Smooth muscle cell of the brain vasculature (primary cell): Measurements from ENCODE around the gene DIP2A.
"Not testable (repeated sequence)": the region's sequence is repeated elsewhere in the genome, so short reads cannot be mapped to it uniquely, and the experiment has no call there.

Experiments used
- DNase-seq: peaks from one replicate; pipeline ENCODE4 v3.0.0-alpha.2; 2012; ENCODE audit warnings: low read depth, low spot score

DIP2A gene

DNA sequence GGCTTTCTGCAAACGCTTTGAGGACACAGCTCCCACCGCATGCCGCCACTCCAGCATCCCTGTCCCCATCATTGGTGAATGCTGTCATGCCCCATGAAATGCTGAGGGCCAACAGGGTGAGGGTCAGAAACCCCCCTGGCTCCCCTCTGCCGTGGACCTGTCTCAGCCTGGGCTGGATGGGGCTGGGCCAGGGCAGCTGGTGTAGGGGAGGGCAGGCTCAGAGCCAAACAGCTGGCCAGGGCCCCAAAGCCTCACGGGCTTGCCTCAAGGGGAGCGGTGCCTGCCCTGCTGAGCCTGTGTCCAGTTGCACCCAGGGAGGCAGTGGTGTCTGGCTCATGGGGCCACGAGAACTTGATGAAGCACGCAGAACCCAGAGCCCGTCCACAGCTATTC is 96.5 kb downstream of the DIP2A start:
- no peak for DNase-seq

DNA sequence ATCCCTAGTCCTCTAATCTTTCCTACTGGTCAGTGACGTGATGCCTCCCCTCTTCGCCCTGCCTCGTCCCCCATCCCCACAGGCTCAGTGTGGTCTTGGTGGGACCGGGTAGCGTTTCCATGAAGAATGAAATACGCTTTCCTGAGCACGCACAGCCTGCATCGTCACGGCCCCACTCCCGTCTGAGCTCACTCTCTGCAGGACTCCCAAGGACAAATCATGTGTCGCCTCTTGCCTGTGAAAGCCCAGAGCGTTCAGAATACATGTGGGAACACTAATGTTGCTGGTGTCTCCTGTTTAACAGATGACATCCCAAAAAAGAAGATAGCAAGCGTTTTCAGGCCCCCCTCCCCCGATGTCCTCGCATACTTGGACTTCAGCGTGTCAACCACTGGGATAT is 97.0 kb downstream of the DIP2A start:
- no peak for DNase-seq

DNA sequence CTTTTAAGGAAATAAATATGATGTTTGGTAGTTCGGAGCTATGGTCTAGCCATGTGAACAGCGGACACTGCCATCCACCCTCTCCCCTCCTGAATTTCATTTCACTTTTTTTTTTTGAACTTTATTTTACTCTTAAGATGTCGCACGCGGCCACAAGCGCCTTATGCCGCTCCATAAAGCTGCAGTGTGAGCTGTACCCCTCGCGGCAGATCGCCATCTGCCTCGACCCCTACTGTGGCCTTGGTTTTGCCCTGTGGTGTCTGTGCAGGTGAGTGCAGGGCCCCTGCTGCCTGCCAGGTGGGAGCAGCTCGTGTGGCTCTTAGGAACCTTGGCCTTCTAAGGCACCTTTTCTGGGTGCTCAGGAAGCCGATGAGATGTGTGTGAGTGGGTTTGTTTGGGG is 98.1 kb downstream of the DIP2A start:
- DNase-seq: no peak

DNA sequence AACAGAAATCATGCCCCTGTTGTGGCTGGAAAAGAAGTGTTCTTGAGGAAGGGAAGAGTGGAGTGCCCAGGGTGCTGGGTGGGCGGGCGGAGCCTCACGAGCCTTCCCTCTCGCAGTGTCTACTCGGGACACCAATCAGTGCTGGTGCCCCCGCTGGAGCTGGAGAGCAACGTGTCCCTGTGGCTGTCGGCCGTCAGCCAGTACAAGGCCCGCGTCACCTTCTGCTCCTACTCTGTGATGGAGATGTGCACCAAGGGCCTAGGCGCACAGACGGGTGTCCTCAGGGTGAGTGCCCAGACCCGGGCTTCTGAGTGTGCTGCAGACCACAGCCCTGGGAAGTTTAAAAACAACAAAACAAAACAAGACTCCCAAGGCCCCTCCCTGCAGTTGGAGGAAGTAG is 98.8 kb downstream of the DIP2A start:
- no peak for DNase-seq

DNA sequence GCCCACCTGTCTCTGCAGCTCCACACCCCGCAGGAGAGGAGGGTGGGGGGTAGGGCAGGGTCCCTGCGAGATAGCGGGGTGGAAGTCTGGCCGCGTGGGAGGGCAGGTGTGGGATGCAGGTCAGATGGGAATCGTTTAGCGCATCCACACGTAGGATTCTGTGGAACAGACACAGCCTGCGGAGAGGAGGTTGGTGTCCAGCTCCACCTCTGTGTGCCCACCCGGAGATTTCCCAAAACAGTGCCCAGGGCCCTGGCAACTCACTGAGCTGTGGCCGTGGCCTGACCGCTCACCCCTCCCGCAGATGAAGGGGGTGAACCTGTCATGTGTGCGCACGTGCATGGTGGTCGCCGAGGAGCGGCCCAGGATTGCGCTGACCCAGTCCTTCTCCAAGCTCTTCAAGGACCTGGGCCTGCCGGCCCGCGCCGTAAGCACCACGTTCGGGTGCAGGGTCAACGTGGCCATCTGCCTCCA is 99.3 kb downstream of the DIP2A start:
- DNase-seq: no peak

DNA sequence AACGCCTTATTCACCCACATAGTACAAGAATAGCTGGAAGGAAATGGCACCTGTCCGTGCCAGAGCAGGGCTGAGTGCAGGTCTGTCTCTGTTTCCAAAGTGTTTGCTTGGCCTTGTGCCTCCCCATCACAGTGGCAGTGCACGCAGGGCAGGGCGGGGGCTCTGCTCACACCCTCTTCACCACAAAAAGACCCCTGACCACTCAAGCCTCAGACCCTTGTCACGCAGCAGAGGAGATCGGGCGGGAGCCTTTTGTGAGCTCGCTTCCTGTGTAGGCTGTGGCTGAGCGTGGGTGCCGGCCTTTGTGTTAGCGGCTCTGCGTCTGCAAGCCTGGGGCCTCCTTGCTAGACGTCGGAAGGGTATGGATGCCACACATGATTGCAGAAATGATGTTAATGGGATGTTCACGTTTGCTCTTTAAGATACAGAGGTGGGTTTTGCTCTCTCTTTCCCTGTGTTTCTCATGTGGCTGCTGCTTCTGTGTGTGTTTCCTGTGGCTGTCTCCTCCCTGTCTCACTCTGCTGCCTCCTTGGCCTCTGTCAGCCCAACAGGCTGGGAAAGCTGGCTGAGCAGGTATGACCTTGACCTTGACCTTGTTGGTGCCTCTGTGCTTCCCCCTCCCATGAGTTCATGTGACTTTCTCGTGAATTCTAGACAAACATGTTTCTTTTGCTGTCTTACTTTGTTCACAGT is 100.7 kb downstream of the DIP2A start:
- DNase-seq: no peak

DNA sequence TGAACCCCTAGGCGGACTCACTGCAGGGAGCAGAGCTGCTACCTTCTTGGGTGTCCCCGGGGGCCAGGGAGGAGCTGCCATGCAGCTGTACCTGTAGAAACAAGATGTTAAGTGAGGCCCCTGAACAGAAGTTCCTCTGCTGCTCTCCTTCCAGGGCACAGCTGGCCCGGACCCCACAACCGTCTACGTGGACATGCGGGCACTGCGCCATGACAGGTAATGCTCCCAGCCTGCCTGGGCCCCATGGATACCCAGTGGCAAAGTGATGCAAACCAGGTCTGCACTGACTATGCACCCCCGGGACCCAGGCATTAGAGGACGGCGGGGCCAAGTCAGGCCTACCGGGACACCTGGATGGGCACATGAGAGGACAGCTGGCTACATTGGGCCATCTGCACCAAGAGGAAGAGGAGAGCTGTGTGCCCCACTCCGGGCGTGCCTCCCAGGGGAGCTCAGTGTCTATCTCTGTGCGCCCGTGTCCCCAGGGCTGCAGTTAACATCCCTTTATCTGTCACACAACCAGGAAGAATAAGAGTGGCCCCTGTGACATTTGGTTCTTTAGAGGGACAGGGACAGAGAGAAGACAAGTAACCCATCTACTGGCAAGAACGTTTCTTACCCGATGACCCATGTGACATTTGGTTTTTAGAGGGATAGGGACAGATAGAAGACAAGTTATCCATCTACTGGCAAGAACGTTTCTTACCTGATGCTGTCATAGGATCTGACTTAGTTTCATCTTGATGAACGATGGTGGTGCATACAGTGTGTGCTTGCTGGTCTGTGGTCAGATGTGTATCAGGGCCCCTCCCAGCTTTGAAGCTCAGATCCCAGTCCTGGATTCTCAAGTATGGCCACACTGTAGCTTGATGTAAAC is 102.1 kb downstream of the DIP2A start:
- no peak for DNase-seq

DNA sequence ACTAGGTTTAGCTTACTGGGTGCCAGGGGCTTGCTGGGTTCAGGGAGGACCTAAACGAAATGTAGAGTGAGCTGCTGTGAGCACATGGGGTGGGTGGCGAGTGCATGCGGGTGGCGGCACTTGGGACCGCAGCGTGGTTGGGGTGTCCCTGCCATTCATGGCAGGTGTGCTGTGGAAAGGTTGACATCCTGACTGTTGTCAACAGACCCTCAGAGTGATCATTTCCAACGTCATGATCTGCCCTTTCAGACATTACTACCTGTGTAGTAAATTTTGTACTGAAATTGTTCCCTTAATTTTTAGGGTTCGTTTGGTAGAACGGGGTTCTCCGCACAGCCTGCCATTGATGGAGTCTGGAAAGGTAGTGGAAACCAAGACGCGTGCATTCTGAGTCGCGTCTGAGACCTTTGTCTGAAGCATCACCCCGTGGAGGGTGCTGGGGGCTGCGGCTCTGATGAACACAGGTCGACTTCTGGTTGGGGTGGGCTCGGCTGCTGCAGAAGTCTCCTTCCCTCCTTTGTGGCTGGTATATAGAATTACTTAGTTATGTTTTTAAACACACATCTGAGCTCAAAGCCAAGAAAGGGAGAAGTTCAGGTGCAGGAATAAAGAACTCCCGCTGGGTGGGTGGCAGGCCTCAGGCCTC is 102.9 kb downstream of the DIP2A start:
- DNase-seq: no peak

DNA sequence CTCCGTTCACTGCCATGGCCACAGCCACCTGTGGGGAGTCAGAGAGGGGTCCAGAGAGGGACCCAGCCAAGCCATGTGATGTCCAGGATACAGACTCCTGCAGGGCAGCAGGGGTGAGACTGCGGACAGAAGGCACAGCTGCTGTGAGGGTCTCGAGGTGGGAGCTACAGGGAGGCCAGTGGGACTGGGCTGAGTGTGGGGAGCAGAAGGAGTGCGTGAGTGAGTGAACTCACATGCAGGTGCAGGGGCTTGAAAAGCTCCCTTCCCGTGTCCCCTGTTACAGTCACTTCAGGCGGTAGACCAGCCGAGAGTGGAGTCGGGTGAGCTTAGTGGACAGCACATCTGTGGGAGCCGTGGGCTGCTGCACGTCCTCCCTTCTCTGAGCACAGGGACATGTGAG is 103.8 kb downstream of the DIP2A start:
- no peak for DNase-seq

DNA sequence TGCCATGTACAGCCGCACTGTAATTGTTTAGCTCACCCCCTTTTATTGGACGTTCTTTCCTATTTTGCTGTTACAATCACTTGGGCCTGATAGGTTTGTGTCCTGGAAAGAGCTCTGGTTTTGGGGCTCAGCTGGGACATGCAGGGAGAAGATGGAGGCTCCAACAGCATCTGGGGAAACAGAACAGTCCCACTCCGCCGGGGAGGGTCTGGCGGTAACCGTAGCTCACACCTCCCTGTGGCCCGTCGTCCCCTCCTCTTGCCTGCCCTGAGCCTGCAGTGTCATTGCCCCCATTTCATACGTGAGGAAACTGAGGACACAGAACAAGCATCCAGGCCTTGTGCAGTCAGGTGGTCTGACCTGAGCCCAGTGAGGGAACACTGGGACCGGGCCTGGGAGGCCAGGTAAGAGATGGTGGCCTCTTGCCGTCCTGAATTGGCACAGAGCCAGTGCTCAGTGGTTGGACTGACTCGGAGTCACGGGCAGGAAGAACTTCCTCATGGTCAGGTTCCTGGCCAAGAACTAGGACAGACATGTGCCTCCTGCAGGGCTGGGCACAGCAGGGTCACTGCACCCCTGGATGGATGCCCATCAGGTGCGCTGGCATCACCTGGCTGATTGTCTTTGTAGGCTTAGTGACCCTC is 104.4 kb downstream of the DIP2A start:
- no peak for DNase-seq

DNA sequence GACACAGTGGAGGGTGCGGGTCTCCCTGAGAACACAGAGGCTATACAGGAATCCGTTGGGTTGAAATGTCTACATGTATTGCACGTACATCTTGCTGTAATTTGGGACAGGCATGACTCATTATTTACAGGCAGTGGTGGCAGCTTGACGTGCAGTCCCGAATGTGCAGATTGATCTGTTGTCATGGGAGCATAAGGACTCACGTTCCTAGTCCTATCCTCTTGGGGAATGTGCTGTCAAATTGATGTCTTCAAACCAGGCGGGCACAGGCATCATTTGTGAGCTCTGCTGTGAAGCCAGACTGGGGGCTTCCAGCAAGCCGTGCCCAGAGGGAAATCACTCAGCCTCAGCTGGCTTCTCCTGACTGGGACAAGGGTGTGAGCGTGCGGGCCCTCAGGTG is 105.7 kb downstream of the DIP2A start:
- DNase-seq: no peak

DNA sequence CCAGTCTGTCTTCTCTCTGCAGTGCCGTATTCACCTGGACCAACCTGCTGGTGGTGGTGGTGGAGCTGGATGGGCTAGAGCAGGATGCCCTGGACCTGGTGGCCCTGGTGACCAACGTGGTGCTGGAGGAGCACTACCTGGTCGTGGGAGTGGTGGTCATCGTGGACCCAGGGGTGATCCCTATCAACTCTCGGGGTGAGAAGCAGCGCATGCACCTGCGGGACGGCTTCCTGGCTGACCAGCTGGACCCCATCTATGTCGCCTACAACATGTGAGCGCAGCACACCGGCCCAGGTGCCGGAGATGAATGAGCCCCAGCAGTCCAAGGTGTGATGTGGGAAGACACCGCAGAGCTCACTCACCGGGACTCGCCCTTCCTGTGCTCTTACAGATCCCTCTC is 108.7 kb downstream of the DIP2A start:
- no peak for DNase-seq

DNA sequence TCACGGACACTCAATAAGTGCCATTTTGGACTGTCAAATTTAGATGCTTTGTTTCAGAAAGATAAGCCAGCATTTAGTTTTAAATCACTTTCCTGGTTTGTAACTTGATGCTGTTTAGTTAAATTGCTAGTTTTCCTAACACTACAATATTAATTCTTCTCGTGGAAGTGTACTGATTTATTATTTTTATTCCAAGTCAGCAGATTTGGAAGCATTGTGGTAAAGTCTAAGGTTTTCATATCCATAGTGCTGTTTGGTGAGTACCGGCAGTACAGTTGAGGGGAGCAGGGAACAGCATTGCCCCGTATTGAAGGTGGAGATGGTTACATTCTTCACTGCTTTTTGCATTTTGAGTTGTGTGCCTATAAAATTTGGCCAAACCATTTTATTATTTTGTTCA is 109.9 kb downstream of the DIP2A start:
- DNase-seq: no peak

DNA sequence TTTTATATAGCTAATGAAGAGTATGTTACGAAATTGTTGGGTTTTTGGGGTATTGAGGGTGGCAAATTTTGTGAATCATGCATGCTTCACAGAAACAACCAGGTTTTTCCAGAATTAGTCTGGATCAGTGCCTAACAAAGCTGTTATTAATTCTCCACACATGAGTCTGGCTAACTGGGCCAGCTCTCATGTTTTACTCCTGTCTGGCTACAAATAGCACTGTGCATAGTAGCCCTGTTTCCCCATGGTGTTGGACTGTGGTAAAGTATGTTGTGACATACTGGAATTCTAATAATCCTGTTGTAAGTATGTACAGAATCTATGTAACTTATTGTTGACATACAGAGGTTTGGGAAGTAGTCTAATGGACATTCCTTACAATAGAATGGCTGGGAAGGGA is 110.4 kb downstream of the DIP2A start:
- DNase-seq: no peak

DNA sequence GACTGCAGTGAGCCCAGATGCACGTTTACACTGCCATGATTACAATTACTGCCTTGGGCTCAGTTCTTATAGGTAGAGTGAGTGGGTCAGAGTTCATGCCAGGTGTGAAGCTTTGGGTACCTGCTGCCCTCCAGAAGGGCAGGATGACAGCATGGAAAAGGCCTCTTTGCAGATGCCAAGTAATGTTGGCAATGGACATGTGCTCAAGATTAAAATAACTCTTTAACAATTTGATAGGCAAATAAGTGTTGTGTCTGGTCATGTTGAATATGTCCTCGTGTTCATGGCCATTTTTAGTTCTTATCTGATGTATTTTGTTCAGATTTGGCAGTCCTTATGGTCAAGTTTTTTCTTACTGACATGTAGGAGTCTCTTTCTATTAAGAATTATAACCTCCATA is 111.4 kb downstream of the DIP2A start:
- DNase-seq: no peak

DNA sequence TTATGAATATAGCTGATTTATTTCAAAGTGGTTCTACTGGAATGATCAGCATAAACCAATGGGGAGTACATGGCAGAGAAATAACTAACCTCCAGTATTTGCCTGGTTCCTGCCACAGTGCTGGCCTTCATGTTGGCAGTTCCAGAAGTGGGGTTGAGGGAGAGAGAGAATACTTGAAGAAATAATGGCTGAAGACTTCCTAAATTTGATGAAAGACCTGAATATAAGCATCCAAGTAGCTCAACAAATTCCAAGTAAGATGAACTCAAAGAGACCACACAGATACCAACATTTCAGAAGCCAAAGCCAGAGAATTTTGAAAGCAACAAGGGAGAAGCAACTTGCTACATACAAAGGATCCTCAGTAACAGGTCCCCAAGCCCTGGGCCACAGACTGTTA is 111.9 kb downstream of the DIP2A start:
- no peak for DNase-seq

DNA sequence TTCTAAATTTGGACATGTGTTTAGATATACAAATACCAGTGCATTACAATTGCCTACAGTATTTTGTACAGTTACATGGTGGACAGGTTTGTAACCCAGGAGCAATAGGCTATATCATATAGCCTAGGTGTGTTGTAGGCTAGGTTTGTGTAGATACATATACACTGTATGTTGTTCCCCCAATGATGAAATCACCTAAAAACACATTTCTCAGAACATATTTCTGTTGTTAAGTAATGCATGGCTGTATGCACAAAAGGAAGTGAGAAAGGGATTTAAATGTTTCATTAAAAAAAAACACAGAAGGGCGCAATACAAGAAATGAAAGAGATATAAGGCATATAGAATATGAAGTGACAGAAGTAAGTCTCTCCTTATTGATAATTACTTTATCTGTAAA is 114.2 kb downstream of the DIP2A start:
- no peak for DNase-seq

DNA sequence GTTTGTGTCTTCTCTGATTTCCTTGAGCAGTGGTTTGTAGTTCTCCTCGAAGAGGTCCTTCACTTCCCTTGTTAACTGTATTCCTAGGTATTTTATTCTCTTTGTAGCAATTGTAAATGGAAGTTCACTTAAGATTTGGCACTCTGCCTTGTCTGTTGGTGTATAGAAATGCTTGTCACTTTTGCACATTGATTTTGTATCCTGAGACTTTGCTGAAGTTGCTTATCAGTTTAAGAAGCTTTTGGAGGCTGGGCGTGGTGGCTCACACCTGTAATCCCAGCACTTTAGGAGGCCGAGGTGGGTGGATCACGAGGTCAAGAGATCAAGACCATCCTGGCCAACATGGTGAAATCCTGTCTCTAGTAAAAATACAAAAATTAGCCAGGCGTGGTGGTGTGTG is 119.1 kb downstream of the DIP2A start:
- not testable (repeated sequence) for DNase-seq

DNA sequence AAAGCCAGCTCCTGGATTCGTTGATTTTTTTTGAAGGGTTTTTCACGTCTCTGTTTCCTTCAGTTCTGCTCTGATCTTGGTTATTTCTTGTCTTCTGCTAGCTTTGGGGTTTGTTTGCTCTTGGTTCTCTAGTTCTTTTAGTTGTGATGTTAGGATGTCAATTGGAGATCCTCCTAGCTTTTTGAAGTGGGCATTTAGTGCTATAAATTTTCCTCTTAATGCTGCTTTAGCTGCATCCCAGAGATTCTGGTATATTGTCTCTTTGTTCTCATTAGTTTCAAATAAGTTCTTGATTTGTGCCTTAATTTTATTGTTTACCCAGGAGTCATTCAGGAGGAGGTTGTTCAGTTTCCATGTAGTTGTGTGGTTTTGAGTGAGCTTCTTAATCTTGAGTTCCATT is 120.7 kb downstream of the DIP2A start:
- not testable (repeated sequence) for DNase-seq

DNA sequence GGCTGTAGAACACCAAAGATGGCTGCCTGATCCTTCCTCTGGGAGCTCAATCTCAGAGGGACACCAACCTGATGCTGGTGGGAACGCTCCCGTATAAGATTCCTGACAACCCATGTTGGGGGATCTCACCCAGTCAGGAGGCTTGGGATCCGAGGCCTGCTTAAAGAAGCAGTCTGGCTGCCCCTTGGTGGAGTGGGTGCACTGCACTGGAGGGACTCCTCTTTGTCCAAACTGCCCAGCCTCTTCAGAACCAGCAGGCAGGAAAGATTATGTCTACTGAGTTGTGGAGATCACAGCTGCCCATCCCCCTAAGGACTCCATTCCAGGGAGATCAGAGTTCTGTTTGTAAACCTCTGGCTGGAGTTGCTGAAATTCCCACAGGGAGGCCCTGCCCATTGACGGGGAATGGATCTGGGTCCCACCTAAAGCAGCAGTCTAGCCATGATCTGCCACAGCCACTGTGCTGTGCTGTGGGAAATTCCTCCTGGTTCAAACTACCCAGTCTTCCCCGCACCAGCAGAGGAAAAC is 123.2 kb downstream of the DIP2A start:
- DNase-seq: no peak

DNA sequence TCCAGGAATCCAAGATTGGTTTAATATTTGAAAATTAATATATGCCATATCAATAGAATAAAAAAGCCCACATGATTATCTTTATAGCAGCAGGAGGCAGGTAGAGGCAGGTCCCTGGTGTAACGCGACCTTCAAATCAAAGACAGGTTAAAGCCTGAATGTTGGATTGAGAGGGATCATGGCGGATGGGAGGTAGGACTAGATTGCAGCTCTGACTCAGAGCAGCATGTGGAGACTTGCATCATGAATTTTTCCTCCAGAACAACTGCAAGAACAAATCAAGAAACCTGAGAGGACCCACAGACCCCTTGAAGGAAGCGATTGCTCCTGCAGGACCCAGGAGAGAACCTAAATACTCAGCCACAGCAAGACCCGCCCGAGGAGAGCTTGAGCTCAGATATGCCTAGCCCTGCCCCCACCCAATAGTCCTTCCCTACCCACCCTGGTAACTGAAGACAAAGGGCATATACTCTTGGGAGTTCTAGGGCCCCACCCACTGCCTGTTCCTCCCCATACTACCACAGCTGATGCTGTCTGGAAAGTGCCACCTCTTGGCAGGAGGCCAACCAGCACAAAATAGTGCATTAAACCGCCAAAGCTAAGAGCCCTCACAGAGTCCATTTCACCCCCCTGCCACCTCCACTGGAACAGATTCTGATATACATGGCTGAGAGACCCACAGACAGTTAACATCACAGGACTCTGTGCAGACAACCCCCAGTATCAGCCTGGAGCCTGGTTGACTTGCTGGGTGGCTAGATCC is 126.7 kb downstream of the DIP2A start:
- DNase-seq: no peak
